H1 (cell line): Measurements from ENCODE around the gene TENT4B. TPM values are rescaled to one million over a fixed set of nuclear protein-coding genes. Genes with fewer than 3 reads are reported as not detected.

Experiments used
- CTCF ChIA-PET: fragments of 300-600 bp; sonication (Branson Sonifier 250); formaldehyde crosslinking; loops from one replicate; lab custom pipeline; 2021; ENCODE audit not compliant: partially characterized antibody; lab: Charles Lee
- POLR2A ChIA-PET: fragments of 300-600 bp; sonication (Branson Sonifier 250); formaldehyde crosslinking; loops from one replicate; lab custom pipeline; 2021; ENCODE audit warnings: inconsistent platforms; ENCODE audit not compliant: partially characterized antibody; lab: Charles Lee
- DNase-seq, 2 experiments: peaks; one replicate each; pipeline versions ENCODE4 v3.0.0 to v3.0.0-alpha.2; 2010 to 2022; ENCODE audit warnings: low spot score in 2 of 2, low read depth in 1 of 2, mixed read lengths in 1 of 2
- FAIRE-seq: peaks from 2 replicates; lab custom pipeline; 2011; peaks lifted over from hg19 to GRCh38; lab: Jason Lieb, UNC
- H2AFZ ChIP-seq: 2 replicates; pipeline ENCODE4 v1.8.1; 2012; ENCODE audit warnings: low read length, inconsistent platforms
- H2AK5ac ChIP-seq: 2 replicates; pipeline ENCODE4 v1.6.1; 2013; ENCODE audit warnings: low read depth, low read length
- H2BK120ac ChIP-seq: replicated peaks from 2 replicates; pipeline ENCODE3; 2013; ENCODE audit warnings: low read depth, low read length, inconsistent platforms
- H2BK12ac ChIP-seq: 2 replicates; pipeline ENCODE4 v1.6.1; 2013; ENCODE audit warnings: low read depth, low read length
- H2BK15ac ChIP-seq: 2 replicates; pipeline ENCODE4 v1.6.1; 2013; ENCODE audit warnings: low read length
- H2BK20ac ChIP-seq: 2 replicates; pipeline ENCODE4 v1.6.1; 2013; ENCODE audit warnings: low read length
- H2BK5ac ChIP-seq: 2 replicates; pipeline ENCODE4 v1.6.1; 2013; ENCODE audit warnings: low read depth, low read length
- H3K14ac ChIP-seq: 2 replicates; pipeline ENCODE4 v1.6.1; 2013; ENCODE audit warnings: inconsistent platforms; ENCODE audit not compliant: insufficient read length
- H3K18ac ChIP-seq: 2 replicates; pipeline ENCODE4 v1.6.1; 2013; ENCODE audit warnings: low read length; ENCODE audit errors: extremely low read depth
- H3K23ac ChIP-seq: 2 replicates; pipeline ENCODE4 v1.6.1; 2013; ENCODE audit warnings: inconsistent platforms; ENCODE audit not compliant: insufficient read length
- H3K23me2 ChIP-seq: 2 replicates; pipeline ENCODE4 v1.6.1; 2013; ENCODE audit warnings: low read depth, low read length
- H3K27ac ChIP-seq: 2 replicates; pipeline ENCODE4 v1.6.1; 2011; ENCODE audit warnings: low read depth, low read length, inconsistent platforms
- H3K27me3 ChIP-seq, 4 experiments: replicated peaks in 1 of 4; 1 replicate in 1 of 4; 2 replicates in 3 of 4; pipeline versions ENCODE4 v1.6.1 to v1.8.1; 2011 to 2013; ENCODE audit warnings: low read length in 3 of 4, mild to moderate bottlenecking in 3 of 4, inconsistent platforms in 2 of 4, mixed read lengths in 2 of 4, moderate library complexity in 1 of 4; ENCODE audit not compliant: control insufficient read depth in 3 of 4, insufficient read depth in 3 of 4; ENCODE audit errors: extremely low read depth in 1 of 4
- H3K36me3 ChIP-seq, 4 experiments: 2 replicates each; pipeline versions ENCODE4 v1.6.1 to v1.8.1; 2011 to 2013; ENCODE audit warnings: mild to moderate bottlenecking in 4 of 4, low read length in 3 of 4, moderate library complexity in 2 of 4, control low read depth in 1 of 4, inconsistent platforms in 1 of 4; ENCODE audit not compliant: insufficient read depth in 4 of 4, control insufficient read depth in 2 of 4
- H3K4ac ChIP-seq: replicated peaks from 2 replicates; pipeline ENCODE3; 2013; ENCODE audit warnings: low read length, low read depth, mixed read lengths, inconsistent platforms; ENCODE audit not compliant: insufficient read length
- H3K4me1 ChIP-seq, 4 experiments: replicated peaks in 1 of 4; 1 replicate in 1 of 4; 2 replicates in 3 of 4; pipeline versions ENCODE4 v1.6.1 to v1.8.1; 2011 to 2013; ENCODE audit warnings: low read length in 3 of 4, inconsistent platforms in 2 of 4, mixed read lengths in 1 of 4; ENCODE audit not compliant: insufficient read depth in 4 of 4, control insufficient read depth in 3 of 4
- H3K4me2 ChIP-seq, 2 experiments: 2 replicates each; pipeline versions ENCODE4 v1.6.1 to v1.8.1; 2011 to 2013; ENCODE audit warnings: low read depth in 2 of 2, low read length in 2 of 2, control low read depth in 1 of 2, inconsistent platforms in 1 of 2, mild to moderate bottlenecking in 1 of 2; ENCODE audit not compliant: insufficient read depth in 1 of 2
- H3K4me3 ChIP-seq, 4 experiments: fragments of 200-600, 300-600 bp in 1 of 4; sonication (generic), shearing (Covaris generic), sonication (Bioruptor Twin) in 1 of 4; 2 replicates each; pipeline versions ENCODE4 v1.5.1 to v1.8.1; 2011 to 2016; ENCODE audit warnings: low read length in 4 of 4, low read depth in 3 of 4, control low read depth in 2 of 4, inconsistent platforms in 2 of 4, mild to moderate bottlenecking in 2 of 4, mixed read lengths in 1 of 4, moderate library complexity in 1 of 4; ENCODE audit not compliant: insufficient read depth in 2 of 4; ENCODE audit errors: extremely low read depth in 1 of 4
- H3K56ac ChIP-seq: replicated peaks from 2 replicates; pipeline ENCODE3; 2013; ENCODE audit warnings: low read depth, mild to moderate bottlenecking, mixed read lengths, low read length, inconsistent platforms; ENCODE audit not compliant: insufficient read length
- H3K79me1 ChIP-seq: 2 replicates; pipeline ENCODE4 v1.6.1; 2013; ENCODE audit warnings: low read depth, low read length, control low read depth
- H3K79me2 ChIP-seq, 2 experiments: 2 replicates each; pipeline versions ENCODE4 v1.6.1 to v1.8.1; 2012 to 2013; ENCODE audit warnings: low read length in 2 of 2, mild to moderate bottlenecking in 2 of 2, inconsistent platforms in 1 of 2; ENCODE audit not compliant: insufficient read depth in 2 of 2, control insufficient read depth in 1 of 2
- H3K9ac ChIP-seq, 4 experiments: replicated peaks in 1 of 4; 1 replicate in 1 of 4; 2 replicates in 3 of 4; pipeline versions ENCODE4 v1.6.1 to v1.8.1; 2011 to 2013; ENCODE audit warnings: low read depth in 3 of 4, low read length in 3 of 4, control low read depth in 2 of 4, mild to moderate bottlenecking in 2 of 4, moderate library complexity in 2 of 4, inconsistent platforms in 1 of 4; ENCODE audit errors: extremely low read depth in 1 of 4
- H3K9me3 ChIP-seq, 2 experiments: 2 replicates each; pipeline versions ENCODE4 v1.6.1 to v1.8.1; 2012 to 2013; ENCODE audit warnings: mild to moderate bottlenecking in 2 of 2, moderate library complexity in 2 of 2, control low read depth in 1 of 2, inconsistent platforms in 1 of 2, low read depth in 1 of 2, low read length in 1 of 2, mixed read lengths in 1 of 2; ENCODE audit not compliant: insufficient read depth in 2 of 2
- H4K20me1 ChIP-seq, 2 experiments: replicated peaks in 1 of 2; 2 replicates each; pipeline versions ENCODE3 to v1.8.1; 2011 to 2013; ENCODE audit warnings: inconsistent platforms in 2 of 2, low read length in 2 of 2, mild to moderate bottlenecking in 1 of 2; ENCODE audit not compliant: insufficient read depth in 2 of 2, control insufficient read depth in 1 of 2
- H4K5ac ChIP-seq: 2 replicates; pipeline ENCODE4 v1.6.1; 2013; ENCODE audit warnings: low read length, low read depth, mixed read lengths, inconsistent platforms; ENCODE audit not compliant: insufficient read length
- H4K8ac ChIP-seq: 2 replicates; pipeline ENCODE4 v1.8.0; 2013; ENCODE audit warnings: mild to moderate bottlenecking, moderate library complexity, low read length, inconsistent platforms; ENCODE audit not compliant: insufficient read depth; ENCODE audit errors: extremely low read depth
- H4K91ac ChIP-seq: replicated peaks from 2 replicates; pipeline ENCODE3; 2013; ENCODE audit warnings: low read length, mixed read lengths, inconsistent platforms; ENCODE audit not compliant: insufficient read length
- BRCA1 ChIP-seq: IDR thresholded peaks from 2 replicates; pipeline ENCODE4 v1.6.1; 2012; ENCODE audit warnings: low read depth, low read length, improper control_type of control experiment
- CBX5 ChIP-seq: fragments of 300-800, 300-1000 bp; sonication (generic); IDR thresholded peaks from 2 replicates; pipeline ENCODE4 v1.7.1; 2016; ENCODE audit warnings: antibody characterized with exemption, low read length, low read depth
- CHD1 ChIP-seq: IDR thresholded peaks from 2 replicates; pipeline ENCODE4 v1.6.1; 2012; ENCODE audit warnings: low read depth, low read length, improper control_type of control experiment
- E2F6 ChIP-seq: IDR thresholded peaks from 2 replicates; pipeline ENCODE4 v1.6.1; 2012; ENCODE audit warnings: inconsistent platforms
- EZH2 ChIP-seq: fragments of 200-600 bp; sonication (generic); IDR thresholded peaks from 2 replicates; pipeline ENCODE4 v1.7.1; 2012; ENCODE audit warnings: low read depth, mild to moderate bottlenecking, moderate library complexity, low read length, inconsistent platforms; ENCODE audit not compliant: severe bottlenecking
- HDAC2 ChIP-seq, 2 experiments: fragments of 300-600 bp in 1 of 2; sonication (generic) in 1 of 2; IDR thresholded peaks; 2 replicates each; pipeline ENCODE4 v1.6.1; 2011 to 2012; ENCODE audit warnings: low read depth in 2 of 2, low read length in 2 of 2, mild to moderate bottlenecking in 2 of 2, moderate library complexity in 2 of 2, borderline replicate concordance in 1 of 2, inconsistent platforms in 1 of 2
- KDM1A ChIP-seq: fragments of 200-600, 300-600 bp; sonication (generic); IDR thresholded peaks from 2 replicates; pipeline ENCODE4 v1.7.1; 2016; ENCODE audit warnings: mild to moderate bottlenecking, low read length, borderline replicate concordance
- KDM4A ChIP-seq: IDR thresholded peaks from one replicate; pipeline ENCODE4 v1.7.1; 2012; ENCODE audit warnings: low read depth, mild to moderate bottlenecking, moderate library complexity, low read length, inconsistent platforms; ENCODE audit not compliant: severe bottlenecking
- KDM5A ChIP-seq: fragments of 200-600 bp; IDR thresholded peaks from 2 replicates; pipeline ENCODE4 v1.7.1; 2012; ENCODE audit warnings: mild to moderate bottlenecking, low read length, inconsistent platforms, mixed read lengths
- PHF8 ChIP-seq: fragments of 200-600 bp; sonication (generic); conservative IDR thresholded peaks from 2 replicates; pipeline ENCODE4 v1.7.1; 2012; ENCODE audit warnings: low read depth, mild to moderate bottlenecking, inconsistent platforms, low read length, moderate library complexity
- TAF7 ChIP-seq: optimal IDR thresholded peaks from 2 replicates; pipeline ENCODE3; 2011; ENCODE audit warnings: low read depth, mild to moderate bottlenecking, inconsistent platforms, low read length, moderate library complexity, borderline replicate concordance
- WGBS, 2 experiments: shearing (Covaris generic) in 1 of 2; methylation state at CpG; one replicate each; pipeline versions ENCODE4 v1.1.6 to v1.1.7; 2013 to 2015; ENCODE audit warnings: low lambda C conversion rate in 2 of 2, mixed read lengths in 2 of 2, inconsistent platforms in 1 of 2, low coverage in 1 of 2, missing lambda C conversion rate in 1 of 2; ENCODE audit not compliant: insufficient replicate concordance in 2 of 2, insufficient coverage in 1 of 2, insufficient read length in 1 of 2; ENCODE audit errors: extremely low coverage in 1 of 2, missing lambda C conversion rate in 1 of 2; 5-methylcytosine and 5-hydroxymethylcytosine counted together
- polyA plus RNA-seq, 7 experiments: library from polyadenylated mRNA; depleted of rRNA in 3 of 7; stranded (reverse) in 5 of 7; unstranded in 2 of 7; fragments of >200 nt in 5 of 7; fragments of 200-250 nt in 2 of 7; gene quantifications; 1 replicate in 5 of 7; 2 replicates in 1 of 7; 4 replicates in 1 of 7; pipeline versions ENCODE4 v1.2.1 to v1.2.3, GENCODE V29; 2011 to 2013; ENCODE audit warnings: missing spikeins in 2 of 7, mixed read lengths in 2 of 7
- total RNA-seq: library from RNA; stranded (reverse); fragmentation: NEBNext Ultra II Directional; extraction: Animal tissue kit (Norgen Biotek cat#: 25700); gene quantifications from 2 replicates; pipeline ENCODE4 v1.2.1, GENCODE V29; 2021

Gene TENT4B
- total and polyA plus RNA-seq, 2 of the 8 experiments (the other 6 are each of a cell fraction or from before 2014, with no cell fraction given) = 4.2 to 15.7 TPM

DNA sequence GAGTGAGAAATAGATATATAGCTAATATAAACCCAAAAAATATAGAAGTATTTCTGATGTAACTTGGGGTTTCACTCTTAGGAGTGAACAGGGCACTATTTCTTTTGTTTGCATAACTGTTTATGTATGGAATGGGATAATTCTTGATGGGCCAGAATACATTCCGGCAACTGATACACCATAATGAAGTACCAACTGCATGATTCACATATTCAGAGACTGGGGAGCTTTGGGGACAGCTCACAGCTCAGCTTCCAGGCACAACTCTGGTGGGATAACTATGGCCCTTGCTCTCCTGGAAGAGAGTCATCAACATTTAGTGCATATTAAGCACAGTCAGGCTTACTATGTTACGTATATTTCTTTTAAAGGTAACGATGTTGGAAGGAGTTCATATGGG is 71.2 kb downstream of the TENT4B start:
- Histone ChIP-seq H3K79me2 (no peaks in the 10 kb centered on the region), H4K20me1 (no peaks in the 10 kb centered on the region), H4K5ac (no peak overlapping the region), H3K79me1 (no peaks in the 10 kb centered on the region), H2BK15ac (no peak overlapping the region), H3K9me3 (no peaks in the 10 kb centered on the region), H3K4ac (no peak overlapping the region), H3K4me3 (no peak overlapping the region), H3K18ac (no peak overlapping the region), H4K8ac (no peak overlapping the region), H2BK5ac (no peak overlapping the region), H2AK5ac (no peak overlapping the region), H3K27ac (no peak overlapping the region), H3K36me3 (peaks cover 0 to 17% (median 11%) of the 10 kb centered on the region in 4 experiments; a peak in 4 of 8 replicates), H3K9ac (no peak overlapping the region), H3K4me2 (no peak overlapping the region), H4K91ac (no peak overlapping the region), H2BK20ac (no peak overlapping the region), H2BK12ac (no peak overlapping the region), H3K14ac (no peak overlapping the region), H3K56ac (no peak overlapping the region), H3K23me2 (no peaks in the 10 kb centered on the region), H2AFZ (no peak overlapping the region), H2BK120ac (no peak overlapping the region), H3K27me3 (no peaks in the 10 kb centered on the region), H3K23ac (no peak overlapping the region), H3K4me1 (no peaks in the 10 kb centered on the region)
- WGBS, 2 experiments = 94% methylated on average over 3 of the region's 3 CpGs; no CpG with 5 or more reads in 1 of the 2 experiments
- TF ChIP-seq CBX5 (no peak), BRCA1 (no peak), E2F6 (no peak), TAF7 (no peak), HDAC2 (IDR thresholded peaks at IDR 0.05; ENCODE audit: borderline replicate concordance in 1 of 2, low read depth in 2 of 2, low read length in 2 of 2) (no peak), EZH2 (no peak), PHF8 (no peak), CHD1 (no peak), KDM1A (no peak), KDM5A (no peak), KDM4A (no peak)
- FAIRE-seq (no peak), DNase-seq (no peak)
- ChIA-PET CTCF (interaction anchor here (0.6 kb wide), 1 partner anchor 154 kb away, joined by 5 read pairs; no protein-coding TSS in a partner anchor), POLR2A (no interaction called here)
